Bronchial epithelial cell (primary cell): ENCODE measurements around the gene NHP2. TPM values are rescaled to one million over a fixed set of nuclear protein-coding genes. Genes with fewer than 3 reads are reported as not detected.
A peak's percentile ranks its signal among the peaks of the same experiment; 100 is the strongest.

Source experiments
- DNase-seq: peaks from one replicate; pipeline ENCODE4 v3.0.0-alpha.2; 2010; ENCODE audit warnings: low read depth
- FAIRE-seq: peaks from 2 replicates; lab custom pipeline; 2011; peaks lifted over from hg19 to GRCh38; lab: Jason Lieb, UNC
- H3K27me3 ChIP-seq: 2 replicates; pipeline ENCODE4 v1.5.1; 2011; ENCODE audit warnings: low read length; ENCODE audit not compliant: control insufficient read depth, insufficient read depth
- H3K36me3 ChIP-seq: 2 replicates; pipeline ENCODE4 v1.5.1; 2011; ENCODE audit warnings: low read length; ENCODE audit not compliant: control insufficient read depth, insufficient read depth
- H3K4me3 ChIP-seq: 2 replicates; pipeline ENCODE4 v1.5.1; 2011; ENCODE audit warnings: mild to moderate bottlenecking, low read depth, low read length, control low read depth
- total RNA-seq: library from RNA; depleted of rRNA; stranded (reverse); fragments of >200 nt; gene quantifications from 2 replicates; pipeline ENCODE4 v1.2.1, GENCODE V29; 2014
- TF ChIP-seq, protein P1 (sequence below): IDR thresholded peaks from 2 replicates; pipeline ENCODE4 v1.5.1; 2011; ENCODE audit warnings: mild to moderate bottlenecking, moderate library complexity, low read length, control low read depth, inconsistent platforms; ENCODE audit not compliant: insufficient read depth, severe bottlenecking

Gene NHP2
- total RNA-seq, 1 donor from 2014 or later, result 161 TPM

GRCh38 chr5:178145965-178146820, 7.5 kb downstream of the NHP2 start:
- H3K36me3 ChIP-seq, result peaks cover 36% of the 10 kb centered on the region
- TF ChIP-seq, protein P1, sequence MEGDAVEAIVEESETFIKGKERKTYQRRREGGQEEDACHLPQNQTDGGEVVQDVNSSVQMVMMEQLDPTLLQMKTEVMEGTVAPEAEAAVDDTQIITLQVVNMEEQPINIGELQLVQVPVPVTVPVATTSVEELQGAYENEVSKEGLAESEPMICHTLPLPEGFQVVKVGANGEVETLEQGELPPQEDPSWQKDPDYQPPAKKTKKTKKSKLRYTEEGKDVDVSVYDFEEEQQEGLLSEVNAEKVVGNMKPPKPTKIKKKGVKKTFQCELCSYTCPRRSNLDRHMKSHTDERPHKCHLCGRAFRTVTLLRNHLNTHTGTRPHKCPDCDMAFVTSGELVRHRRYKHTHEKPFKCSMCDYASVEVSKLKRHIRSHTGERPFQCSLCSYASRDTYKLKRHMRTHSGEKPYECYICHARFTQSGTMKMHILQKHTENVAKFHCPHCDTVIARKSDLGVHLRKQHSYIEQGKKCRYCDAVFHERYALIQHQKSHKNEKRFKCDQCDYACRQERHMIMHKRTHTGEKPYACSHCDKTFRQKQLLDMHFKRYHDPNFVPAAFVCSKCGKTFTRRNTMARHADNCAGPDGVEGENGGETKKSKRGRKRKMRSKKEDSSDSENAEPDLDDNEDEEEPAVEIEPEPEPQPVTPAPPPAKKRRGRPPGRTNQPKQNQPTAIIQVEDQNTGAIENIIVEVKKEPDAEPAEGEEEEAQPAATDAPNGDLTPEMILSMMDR, result peak; percentile 90
- H3K4me3 ChIP-seq, result no peak overlapping the region
- DNase-seq, result peak; percentile 96
- no peaks in the 10 kb centered on the region for H3K27me3 ChIP-seq
- FAIRE-seq, result peak; percentile 99

GRCh38 chr5:178143901-178144300, 9.8 kb downstream of the NHP2 start:
- H3K4me3 ChIP-seq, result no peak overlapping the region
- TF ChIP-seq, protein P1, result no peak
- H3K27me3 ChIP-seq, result no peaks in the 10 kb centered on the region
- no peak for DNase-seq
- peaks cover 27% of the 10 kb centered on the region for H3K36me3 ChIP-seq
- no peak for FAIRE-seq

GRCh38 chr5:178143246-178143645, 10.4 kb downstream of the NHP2 start:
- FAIRE-seq, result no peak
- Histone ChIP-seq H3K36me3 (peaks cover 22% of the 10 kb centered on the region), H3K4me3 (no peak overlapping the region), H3K27me3 (no peaks in the 10 kb centered on the region)
- TF ChIP-seq, protein P1, result no peak
- DNase-seq, result no peak

DNA sequence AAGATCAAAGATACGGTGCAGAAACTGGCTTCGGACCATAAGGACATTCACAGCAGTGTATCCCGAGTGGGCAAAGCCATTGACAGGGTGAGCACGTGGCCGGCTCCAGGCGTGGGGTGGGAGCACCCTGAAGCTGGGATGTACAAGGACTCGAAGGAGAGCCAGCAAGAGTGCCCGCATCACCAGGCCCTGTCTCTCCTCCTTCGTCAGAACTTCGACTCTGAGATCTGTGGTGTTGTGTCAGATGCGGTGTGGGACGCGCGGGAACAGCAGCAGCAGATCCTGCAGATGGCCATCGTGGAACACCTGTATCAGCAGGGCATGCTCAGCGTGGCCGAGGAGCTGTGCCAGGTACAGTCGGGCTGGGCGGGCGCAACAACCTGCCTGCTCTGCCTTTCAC, 11.0 kb downstream of the NHP2 start:
- no peak overlapping the region for H3K4me3 ChIP-seq
- H3K27me3 ChIP-seq, result no peaks in the 10 kb centered on the region
- FAIRE-seq (no peak), DNase-seq (no peak)
- TF ChIP-seq, protein P1, result no peak
- peaks cover 20% of the 10 kb centered on the region for H3K36me3 ChIP-seq

- no peak for DNase-seq
These were observed 12.1 kb downstream of the NHP2 start for GRCh38 chr5:178141550-178141949.

More at GRCh38 chr5:178141550-178141949, 12.1 kb downstream of the NHP2 start:
- no peaks in the 10 kb centered on the region for H3K27me3 ChIP-seq
- FAIRE-seq, result no peak
- TF ChIP-seq, protein P1, result no peak
- no peak overlapping the region for H3K4me3 ChIP-seq
- peaks cover 18% of the 10 kb centered on the region for H3K36me3 ChIP-seq
